GM13977 (cell line): ENCODE data around the gene ALDH3A2.

Experiments
- DNase-seq: peaks from one replicate; pipeline ENCODE4 v3.0.0; 2012; ENCODE audit warnings: low spot score
- in situ Hi-C: fragments of 300-500 bp; cut with MboI; formaldehyde crosslinking; loops from one replicate; pipeline ENCODE4 v1.12.0; 2022; ENCODE audit warnings: low sequenced_read_pairs, low pct_unique_long_range_greater_than_20kb, mixed read lengths, inconsistent platforms; ENCODE audit not compliant: unreplicated experiment
- TF ChIP-seq, protein P1 (sequence below): IDR thresholded peaks from 2 replicates; pipeline ENCODE4 v1.5.1; 2012; ENCODE audit warnings: mild to moderate bottlenecking, control low read depth; ENCODE audit not compliant: insufficient read depth; ENCODE audit errors: extremely low read depth, missing control alignments

Gene ALDH3A2

DNA sequence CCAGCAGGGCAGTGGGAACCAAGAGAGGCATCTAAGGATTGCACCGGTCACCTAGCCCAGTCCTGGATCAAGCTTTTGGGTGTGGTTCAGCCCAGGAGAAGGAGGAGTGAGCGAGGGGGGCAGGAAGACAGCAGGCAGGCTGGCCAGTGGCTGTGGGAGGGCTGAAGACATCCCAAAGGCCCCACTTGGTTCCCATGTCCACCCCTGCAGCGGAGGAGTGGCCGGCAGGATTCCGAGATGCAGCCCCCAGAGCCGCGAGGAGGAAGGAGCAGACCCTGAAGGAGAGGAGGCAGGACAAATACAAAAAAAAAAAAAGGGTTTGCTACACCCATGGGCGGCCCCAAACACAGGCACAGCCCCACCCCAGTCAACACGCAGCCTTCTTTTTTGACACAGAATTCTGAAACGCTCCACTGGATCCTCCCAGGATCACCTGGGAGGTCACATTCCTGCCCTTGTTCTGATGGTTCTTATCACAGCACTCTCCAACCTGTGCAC is 68.9 kb downstream of the ALDH3A2 start:
- no peak for DNase-seq
- TF ChIP-seq, protein P1, sequence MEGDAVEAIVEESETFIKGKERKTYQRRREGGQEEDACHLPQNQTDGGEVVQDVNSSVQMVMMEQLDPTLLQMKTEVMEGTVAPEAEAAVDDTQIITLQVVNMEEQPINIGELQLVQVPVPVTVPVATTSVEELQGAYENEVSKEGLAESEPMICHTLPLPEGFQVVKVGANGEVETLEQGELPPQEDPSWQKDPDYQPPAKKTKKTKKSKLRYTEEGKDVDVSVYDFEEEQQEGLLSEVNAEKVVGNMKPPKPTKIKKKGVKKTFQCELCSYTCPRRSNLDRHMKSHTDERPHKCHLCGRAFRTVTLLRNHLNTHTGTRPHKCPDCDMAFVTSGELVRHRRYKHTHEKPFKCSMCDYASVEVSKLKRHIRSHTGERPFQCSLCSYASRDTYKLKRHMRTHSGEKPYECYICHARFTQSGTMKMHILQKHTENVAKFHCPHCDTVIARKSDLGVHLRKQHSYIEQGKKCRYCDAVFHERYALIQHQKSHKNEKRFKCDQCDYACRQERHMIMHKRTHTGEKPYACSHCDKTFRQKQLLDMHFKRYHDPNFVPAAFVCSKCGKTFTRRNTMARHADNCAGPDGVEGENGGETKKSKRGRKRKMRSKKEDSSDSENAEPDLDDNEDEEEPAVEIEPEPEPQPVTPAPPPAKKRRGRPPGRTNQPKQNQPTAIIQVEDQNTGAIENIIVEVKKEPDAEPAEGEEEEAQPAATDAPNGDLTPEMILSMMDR: no peak
- in situ Hi-C loops: loop anchor here (25.0 kb wide), 1 partner anchor 105 kb away; no protein-coding TSS in a partner anchor

DNA sequence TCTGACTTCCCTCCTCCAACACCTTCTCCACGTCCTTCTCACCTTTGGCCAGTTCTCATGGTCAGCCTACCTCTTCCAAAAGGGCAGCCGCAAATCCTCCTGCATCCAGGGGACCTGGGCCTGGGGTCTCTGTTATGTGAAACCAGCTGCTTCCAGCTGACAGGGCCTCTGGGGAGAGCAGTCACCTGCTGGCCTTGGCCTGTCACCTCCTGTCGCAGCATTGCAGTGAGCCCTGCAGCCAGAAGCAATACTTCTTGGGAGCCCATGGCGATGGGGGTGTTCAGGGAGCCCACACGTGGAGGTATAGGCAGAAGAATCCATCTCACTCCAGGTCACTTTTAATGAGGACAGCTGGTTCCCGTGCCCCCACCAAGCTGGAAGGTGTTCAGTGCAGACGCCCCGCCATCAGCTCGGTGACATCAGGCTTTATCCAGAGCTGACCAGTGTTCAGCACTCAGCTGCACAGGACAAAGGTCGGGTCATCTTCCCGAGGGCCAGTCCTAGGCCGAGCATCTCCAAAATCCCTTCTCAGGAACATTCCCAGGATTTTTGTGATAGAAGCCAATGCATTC is 69.6 kb downstream of the ALDH3A2 start:
- in situ Hi-C loops: loop anchor here (25.0 kb wide), 1 partner anchor 106 kb away; no protein-coding TSS in a partner anchor
- DNase-seq: no peak
- TF ChIP-seq, protein P1: no peak

DNA sequence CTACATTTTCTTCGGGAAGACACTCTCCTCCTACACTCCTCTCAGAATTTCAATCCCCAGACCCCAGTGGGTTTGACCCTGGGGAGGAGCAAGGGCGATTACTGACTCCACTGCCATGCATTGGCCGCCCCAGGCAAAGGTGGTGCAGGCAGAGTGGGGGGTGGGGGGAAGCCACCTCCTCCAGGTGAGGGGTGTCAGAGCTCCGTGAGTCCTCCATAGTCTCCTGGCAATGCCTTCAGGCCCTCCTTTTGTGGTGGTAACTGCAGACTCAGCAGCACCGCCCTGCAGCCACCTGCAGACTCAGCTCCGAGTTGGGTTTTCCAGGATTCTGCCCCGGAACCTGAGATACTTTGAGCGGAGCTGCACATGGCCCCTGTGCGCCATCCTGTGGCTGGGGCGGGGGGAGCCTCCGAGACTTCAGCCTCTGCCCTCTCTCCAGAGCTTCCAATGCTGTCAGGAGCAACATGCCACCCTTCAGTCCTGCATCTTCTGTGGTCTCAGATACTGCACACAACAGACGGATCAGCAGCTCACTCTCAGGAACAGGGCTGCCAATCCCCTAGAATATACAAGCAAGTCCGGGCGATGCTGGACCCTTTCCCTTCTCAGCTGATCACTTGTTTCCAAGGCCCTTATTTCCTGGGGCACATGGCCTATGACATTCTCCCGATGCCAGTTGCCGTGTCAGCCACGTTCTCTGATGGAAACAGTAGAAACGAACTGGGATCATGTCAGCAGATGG is 70.2 kb downstream of the ALDH3A2 start:
- in situ Hi-C loops: loop anchor here (25.0 kb wide), 1 partner anchor 106 kb away; no protein-coding TSS in a partner anchor
- TF ChIP-seq, protein P1: peak; percentile 22
- no peak for DNase-seq

- in situ Hi-C loops: loop anchor here (25.0 kb wide), 1 partner anchor 107 kb away; no protein-coding TSS in a partner anchor
- DNase-seq: no peak
- TF ChIP-seq, protein P1: no peak
Observed at GRCh38 chr17:19719355-19720209, 71.0 kb downstream of the ALDH3A2 start.

GRCh38 chr17:19720210-19720475 is 71.6 kb downstream of the ALDH3A2 start:
- in situ Hi-C loops: loop anchor here (25.0 kb wide), 1 partner anchor 108 kb away; no protein-coding TSS in a partner anchor
- DNase-seq: no peak
- TF ChIP-seq, protein P1: no peak
